ENCODE measurements around the gene GSN.

Gene GSN

DNA sequence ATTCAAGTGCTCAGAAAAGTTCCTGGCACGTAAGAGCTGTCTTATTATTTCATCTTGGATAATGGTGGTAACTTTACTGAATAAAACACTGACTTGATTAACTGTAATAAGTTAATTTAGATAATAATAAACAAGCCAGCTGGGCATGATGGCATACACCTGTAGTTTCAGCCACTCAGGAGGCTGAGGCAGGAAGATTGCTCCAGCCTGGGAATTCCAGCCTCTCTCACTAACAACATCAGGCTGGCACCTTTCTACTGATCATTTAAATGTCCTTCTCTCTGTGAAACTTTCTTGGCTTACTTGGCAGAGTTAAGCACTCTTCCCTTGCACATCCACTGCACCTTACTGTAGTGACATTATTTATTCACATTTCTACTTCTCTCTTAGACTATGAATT, 82.1 kb downstream of the GSN start:
- DNase-seq (ENCODE audit: low read depth in 1 of 2, low spot score in 1 of 2), result no peak

DNA sequence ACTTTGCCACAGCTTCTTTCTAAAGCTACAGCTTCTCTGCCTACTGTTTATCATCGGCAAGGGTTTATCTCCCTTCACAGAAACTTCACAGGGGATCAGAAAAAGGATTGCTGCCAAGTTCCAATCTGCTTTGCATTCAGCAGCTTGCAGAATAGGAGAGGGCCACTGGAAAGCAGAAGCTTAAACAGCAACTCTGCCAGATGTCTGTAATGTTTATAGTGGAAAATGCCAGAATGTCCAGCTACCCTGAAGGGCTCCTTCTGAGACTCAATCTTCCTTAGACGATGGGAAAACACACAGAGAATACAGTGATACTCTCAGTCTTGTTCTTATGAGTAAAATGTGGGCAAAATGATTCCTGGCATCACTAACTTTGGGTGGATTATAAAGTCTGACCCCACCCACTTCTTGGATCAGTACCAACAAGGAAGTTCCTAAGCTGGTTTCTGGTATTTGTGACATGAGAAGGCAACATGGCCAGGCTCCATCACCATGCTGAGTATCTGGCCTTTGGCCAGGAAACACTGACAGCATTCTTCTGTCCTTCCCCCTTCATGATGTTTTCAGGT, 83.1 kb downstream of the GSN start:
- no peak for DNase-seq (ENCODE audit: low read depth in 1 of 2, low spot score in 1 of 2)

DNA sequence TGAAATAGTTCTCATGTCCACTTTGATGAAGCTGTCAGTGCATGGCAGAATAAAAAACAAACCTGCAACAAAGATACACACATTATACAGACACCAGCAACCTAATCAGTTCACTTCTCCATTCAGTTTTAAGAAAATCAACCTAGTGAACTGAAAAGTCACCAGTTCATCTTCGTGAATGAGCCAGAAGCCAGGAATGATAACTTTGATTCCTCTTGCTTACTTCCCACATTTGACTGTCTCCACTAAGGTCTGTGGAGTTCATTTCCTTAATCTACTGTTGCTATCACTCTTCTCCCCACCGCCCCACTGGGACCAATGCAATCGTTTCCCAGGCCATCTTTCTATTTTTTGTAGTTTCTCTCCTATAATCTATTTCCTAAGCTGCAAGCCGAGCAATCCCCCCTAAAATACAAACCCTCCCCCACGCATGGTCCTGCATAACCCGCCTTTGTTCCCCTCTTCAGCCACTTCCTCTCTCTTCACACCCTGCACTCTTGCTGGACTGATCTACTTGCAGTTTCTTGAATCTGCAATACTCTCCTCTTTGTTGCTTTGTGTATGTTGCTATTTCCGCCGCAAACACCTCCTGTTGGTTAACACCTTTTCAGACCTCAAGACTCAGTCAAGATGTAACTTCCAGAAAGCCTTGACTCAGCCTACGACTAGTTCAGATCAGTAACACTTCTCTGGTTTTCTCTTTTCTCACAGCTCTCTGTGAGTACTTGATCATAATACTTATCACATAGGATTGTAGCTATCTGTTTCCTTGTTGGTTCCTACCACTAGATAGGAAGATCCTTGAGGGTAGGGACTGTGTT, 85.5 kb downstream of the GSN start:
- peak in 1 of 2 donors; percentile 34 for DNase-seq (ENCODE audit: low read depth in 1 of 2, low spot score in 1 of 2)

DNA sequence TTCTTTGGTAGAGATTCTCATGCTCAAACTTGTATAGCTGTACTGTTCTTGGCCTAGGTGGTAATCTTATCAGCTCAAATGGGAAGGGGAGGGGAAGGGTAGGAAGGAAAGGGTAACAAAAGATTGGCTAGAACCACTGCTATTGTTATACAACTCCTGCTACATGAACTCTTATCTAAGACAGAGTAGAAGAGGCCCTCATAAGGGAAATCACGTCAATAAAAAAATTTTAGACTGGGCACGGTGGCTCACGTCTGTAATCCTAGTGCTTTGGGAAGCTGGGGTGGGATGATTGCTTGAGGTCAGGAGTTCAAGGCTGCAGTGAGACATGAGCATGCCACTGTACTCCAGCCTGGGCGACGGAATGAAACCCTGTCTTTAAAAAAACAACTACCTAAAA, 86.2 kb downstream of the GSN start:
- DNase-seq (ENCODE audit: low read depth in 1 of 2, low spot score in 1 of 2), result no peak

DNA sequence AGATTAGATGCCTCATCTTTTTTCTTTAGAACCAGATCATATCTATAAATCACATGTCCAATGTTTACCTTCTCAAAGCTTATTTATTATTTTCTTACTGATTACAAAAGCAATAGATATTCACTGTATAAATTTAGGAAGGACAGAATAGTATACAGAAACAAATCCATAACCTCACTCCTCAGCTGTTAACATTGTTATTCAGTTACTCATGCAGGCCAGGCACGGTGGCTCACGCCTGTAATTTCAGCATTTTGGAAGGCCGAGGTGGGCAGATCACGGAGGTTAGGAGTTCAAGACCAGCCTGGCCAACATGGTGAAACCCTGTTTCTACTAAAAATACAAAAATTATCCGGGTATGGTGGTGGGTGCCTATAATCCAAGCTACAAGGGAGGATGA, 86.8 kb downstream of the GSN start:
- DNase-seq (ENCODE audit: low read depth in 1 of 2, low spot score in 1 of 2), result no peak

DNA sequence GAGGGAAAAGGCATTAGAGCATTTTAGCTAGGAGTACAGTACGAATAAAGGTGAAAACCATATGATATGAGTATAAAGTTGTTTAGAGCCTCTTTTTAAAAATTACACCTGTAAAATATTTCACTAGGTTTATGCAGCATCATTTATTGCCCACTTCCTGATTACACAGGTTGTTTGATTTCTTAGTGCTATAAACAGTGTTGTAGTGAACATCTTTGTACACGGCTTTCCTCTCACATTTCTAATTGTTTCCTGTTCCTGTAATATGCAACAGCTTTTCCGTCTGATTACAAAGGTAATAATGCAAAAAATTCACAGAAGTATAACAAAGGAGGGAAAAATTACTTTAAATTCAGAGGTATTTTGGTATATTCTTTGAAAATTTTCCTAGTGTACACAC, 89.0 kb downstream of the GSN start:
- no peak for DNase-seq (ENCODE audit: low read depth in 1 of 2, low spot score in 1 of 2)

DNA sequence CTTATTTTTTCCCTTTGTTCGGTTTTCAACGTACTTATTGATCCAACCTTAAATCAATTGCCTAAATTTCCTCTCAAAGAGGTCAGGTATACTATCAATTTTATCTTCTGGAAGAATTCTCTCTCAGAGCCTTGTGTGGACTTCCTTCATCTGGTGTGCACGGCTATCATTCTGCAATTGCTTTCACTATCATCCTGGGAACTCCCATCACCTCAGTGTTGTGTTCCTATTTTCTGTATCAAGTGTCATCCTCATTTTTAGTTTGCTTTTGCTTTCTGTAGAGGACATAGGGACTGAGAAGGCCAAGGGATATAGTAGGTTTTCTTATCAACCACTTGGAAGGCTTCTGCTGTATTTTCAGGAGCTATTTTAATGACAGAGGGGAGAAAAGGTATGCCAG, 90.8 kb downstream of the GSN start:
- no peak for DNase-seq (ENCODE audit: low read depth in 1 of 2, low spot score in 1 of 2)

DNA sequence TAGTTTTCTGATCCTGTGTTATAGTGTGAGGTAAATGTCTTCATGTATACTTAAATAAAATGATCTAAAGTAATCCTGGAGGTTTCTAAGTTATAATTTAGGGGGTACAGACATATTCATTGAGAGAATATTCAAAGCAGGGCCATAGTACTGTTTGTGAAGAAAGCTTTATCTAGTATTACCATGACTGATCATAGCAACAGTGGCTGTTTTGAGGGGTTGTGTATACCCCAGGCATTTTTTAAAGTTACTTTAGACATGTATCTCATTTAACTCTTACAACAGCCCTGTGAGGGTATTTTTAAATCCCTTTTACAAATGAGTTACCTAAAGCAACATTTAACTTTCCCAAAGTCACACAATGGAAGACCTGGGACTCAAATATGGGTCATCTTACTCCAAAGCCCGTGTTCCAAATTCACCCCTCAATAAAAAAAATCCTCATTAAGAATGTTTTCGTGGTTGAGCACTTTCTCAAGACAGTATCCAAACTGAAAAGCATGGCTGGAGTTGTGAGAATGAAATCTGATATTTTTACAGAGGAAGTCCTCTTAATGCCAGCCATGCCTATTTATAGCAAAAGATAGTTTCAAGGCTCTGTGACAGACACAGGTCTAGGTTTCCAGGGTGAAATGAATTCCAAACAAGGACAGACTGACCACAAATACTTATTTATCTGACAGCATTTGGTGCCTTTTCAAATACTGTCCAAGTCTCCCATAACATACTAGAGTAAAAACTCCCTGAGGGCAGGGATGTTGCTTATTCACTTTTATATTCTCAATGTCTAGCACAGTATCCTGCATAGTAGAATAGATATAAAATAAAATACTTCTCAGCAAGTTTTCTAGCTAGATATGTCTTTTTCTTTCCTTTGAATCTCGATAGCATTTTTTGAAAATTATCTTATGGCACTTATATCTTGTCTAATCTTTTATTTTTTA, 91.7 kb downstream of the GSN start:
- no peak for DNase-seq (ENCODE audit: low read depth in 1 of 2, low spot score in 1 of 2)

DNA sequence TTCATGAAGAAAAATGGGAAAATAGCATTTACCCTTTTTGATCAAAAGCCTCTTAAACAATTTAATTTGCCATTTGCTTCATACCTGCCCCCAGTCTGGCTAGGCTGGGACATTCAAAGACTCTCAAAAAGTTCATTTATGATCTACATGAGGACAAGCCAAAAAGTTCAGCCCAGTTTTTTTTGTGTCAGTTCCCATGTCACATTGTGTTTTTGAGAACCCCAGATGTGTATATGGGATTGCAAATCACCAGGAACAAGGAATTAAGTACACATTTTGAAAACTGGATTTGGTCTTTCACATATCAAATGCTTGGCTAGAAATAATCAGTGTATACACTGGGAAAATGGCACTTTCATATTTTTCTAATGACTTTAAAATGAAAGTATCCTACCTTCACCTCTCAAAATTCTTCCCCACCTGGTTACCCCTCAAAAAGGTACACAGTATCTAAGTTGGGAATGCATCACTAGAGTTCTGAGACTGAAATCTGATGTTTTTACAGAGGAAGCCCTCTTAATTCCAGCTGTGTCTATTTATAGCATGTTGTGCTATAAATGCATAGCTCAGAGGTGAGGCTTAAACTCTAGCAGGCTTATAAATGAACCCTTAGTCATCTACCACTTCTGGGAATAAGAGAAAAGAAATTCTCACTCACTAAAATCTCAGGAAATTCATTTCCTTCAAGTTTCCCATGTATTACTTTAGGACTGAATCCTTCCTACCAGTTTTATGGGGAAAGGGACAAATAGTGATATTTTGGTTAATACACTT, 92.8 kb downstream of the GSN start:
- DNase-seq (ENCODE audit: low read depth in 1 of 2, low spot score in 1 of 2), result no peak

DNA sequence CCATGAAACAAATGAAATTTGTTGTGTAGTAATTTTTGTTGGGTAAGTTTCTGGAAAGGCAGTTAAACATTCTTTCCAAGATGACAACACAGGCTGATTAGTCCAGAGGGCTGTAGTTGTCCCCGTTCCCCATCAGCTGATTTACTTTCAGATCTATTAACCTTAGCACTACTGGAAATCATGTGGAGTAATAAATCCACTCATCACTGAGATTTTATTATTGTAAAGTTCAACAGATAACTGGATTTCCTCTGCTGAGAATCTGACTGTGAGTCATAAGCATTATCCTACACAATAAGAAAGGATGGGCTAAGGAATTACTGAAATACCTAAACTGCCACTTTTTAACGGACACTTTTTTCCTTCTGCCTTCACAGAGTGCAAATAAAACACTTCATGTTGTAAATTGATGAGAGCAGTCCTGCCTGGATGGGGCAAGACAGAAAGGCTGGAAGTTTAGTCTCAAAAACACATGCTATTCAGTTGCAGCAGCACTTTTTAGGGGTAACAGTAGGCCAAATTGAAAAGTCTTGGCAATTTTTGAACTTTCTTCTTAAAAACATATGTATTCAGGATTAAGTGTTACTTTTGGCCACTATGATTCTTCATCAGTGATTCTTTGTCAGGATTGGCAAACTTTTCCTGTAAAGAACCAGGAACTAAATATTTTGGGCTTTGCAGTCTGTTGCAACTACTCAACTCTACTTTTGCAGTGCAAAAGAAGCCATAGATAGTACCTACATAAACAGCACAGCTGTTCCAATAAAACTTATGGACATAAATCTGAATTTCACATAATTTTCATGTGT, 95.1 kb downstream of the GSN start:
- DNase-seq (ENCODE audit: low read depth in 1 of 2, low spot score in 1 of 2), result no peak

DNA sequence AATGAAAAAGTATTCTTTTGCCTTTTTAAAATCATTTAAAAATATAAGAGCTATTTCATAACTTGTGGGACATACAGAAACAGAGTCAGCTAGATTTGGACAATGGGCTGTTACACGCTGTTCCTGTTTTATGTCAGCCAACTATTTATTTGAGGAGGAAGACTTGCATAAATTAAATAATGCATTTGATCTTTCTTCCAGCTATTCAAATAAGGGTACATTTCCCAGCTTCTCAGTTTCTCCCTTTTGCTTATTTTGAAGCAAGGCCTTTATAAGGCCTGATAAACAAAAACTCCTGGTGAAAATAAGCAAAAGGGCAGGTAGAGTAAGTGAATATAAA, 95.6 kb downstream of the GSN start:
- no peak for DNase-seq (ENCODE audit: low read depth in 1 of 2, low spot score in 1 of 2)

DNA sequence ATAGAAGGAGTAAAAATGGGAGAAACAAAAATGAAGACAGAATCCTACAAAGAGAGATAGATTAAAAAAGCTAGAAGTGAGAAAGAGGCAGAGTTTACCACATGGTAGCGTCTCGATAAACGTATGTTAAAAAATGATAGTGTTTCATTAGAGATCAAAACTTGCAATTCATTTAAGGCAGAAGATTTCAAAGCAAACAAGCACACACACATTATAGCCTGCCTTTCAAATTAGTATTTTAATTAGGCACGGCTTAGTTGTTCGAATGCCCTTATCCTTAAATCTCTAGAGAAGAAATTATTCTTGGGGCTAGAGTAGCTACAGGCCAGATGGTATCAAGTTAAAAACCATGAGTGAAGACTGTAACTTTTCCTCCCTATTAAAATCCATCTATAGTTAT, 96.1 kb downstream of the GSN start:
- DNase-seq (ENCODE audit: low read depth in 1 of 2, low spot score in 1 of 2), result no peak

DNA sequence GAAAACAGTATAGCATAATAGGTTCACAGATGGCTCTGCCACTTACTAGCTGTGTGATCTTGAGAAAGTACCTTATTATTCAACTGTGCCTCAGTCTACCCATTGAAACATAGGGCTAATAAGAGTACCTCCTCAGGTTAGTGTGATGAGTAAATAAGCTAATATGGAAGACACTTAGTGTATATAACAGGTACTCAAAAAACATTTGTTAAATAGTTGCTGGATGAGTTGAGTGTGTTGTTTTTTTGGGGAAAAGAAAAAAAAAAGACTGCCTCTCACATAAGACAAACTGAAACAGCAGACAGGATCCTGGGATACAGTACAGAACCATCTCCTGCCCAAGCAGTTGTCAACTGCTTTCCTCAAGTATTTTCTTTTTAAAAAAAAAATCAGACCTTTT, 96.9 kb downstream of the GSN start:
- DNase-seq (ENCODE audit: low read depth in 1 of 2, low spot score in 1 of 2), result no peak

DNA sequence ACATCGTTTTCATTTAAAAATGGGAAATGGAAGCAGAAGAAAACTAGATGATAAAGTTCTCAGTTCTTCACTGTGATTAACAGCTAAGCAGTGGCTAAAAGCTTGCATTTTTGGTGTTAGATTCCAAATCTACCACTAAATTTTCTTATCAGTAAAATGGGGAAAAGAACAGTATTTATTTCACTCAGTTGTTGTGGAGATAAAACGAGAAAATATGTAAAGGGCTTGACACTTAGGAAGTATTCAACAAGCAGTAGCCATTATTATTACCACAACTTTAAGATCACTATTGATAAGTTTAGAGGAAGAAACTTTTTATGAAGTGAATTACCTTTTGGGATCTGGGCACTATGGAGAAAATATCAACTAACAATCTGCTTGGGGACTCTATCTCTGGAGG, 97.6 kb downstream of the GSN start:
- no peak for DNase-seq (ENCODE audit: low read depth in 1 of 2, low spot score in 1 of 2)

DNA sequence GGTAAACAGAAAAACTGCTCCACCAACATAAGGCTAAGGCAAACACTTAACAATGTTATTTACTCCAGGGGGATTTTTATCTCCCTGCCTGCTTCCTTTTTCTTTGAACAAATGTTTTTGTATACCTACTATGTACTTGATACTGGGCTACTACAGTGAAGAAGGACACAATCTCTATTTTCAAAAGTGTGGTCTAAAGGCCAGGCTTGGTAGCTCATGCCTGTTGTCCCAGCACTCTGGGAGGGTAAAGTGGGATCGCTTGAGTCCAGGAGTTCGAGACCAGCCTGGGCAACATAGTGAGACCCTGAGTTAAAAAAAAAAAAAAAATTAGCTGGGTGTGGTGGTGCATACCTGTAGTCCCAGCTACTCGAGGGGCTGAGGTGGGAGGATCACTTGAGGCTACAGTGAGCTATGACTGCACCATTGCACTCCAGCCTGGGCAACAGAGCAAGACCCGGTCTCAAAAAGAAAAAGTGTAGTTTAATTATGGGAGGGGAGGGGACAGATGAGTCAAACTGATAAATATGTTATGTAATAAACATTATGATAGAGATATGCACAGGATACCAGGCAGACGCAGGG, 98.7 kb downstream of the GSN start:
- no peak for DNase-seq (ENCODE audit: low read depth in 1 of 2, low spot score in 1 of 2)

DNA sequence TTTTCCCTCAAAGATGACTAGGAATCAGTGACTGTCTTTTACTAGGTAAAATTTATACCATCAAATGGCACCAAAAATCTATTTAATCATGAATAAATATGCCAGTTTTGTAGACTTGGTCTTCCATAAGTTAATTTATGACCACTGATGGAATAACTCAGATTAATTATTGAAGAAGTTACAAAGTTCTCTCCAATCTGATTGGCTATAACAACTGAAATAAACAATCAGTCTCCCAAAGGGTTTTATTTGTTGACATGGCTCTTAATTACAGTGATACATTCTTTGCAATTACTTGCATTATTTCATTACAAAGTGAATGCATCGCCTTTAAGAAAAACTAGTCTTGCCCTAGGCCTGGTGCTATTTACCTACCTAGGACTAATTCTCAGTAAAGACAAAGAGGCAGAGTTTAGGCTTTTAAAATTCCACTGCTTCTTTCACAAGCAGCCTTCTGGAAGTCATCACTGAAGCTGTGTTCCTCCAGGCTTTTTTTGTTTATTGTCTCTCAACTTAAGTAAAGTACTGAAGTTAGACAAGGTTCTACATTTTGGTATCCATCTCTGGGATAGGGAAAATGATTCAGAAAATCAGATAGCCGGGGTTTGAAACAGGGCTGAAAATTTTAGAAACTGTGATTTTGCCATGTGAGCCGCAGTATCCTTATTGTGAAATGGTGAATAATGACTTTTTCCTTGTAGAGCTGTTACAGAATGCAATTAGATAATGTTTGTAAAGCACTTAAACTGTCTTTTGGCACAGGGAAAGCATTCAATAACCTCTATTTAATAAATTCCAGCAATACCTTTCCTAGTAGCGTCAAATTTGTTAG, 99.6 kb downstream of the GSN start:
- no peak for DNase-seq (ENCODE audit: low read depth in 1 of 2, low spot score in 1 of 2)

DNA sequence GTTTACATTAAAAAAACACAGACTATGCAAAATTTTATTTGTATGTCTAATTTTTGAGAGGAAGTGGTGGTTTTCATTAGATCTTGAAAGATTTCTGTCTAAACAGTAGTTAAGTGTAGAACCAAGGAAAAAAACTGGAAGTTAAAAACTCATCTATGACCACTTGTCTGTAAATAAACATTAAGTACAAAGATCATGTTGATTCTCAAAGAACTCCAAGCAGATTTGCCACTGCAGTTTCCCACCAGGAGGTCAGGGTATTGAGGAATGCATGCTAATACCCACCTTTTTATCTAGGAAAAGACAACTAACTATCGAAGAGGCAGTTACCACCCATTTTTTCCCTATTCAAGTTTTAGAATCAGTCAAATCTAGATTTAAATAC, 100.2 kb downstream of the GSN start:
- no peak for DNase-seq (ENCODE audit: low read depth in 1 of 2, low spot score in 1 of 2)

DNA sequence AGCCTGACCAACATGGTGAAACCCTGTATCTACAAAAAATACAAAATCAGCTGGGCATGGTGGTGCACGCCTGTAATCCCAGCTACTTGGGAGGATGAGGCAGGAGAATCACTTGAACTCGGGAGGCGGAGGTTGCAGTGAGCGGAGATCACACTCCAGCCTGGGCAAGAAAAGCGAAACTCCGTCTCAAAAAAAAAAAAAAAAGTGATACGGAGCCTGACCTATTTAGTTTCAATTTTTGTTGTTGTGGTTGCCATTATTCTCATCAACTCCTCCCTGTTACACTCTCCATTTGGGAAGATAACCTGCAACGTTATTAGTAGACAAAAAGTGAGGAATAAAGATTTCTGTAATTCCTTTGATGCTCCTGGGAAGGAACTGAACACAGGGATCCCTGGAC, 100.8 kb downstream of the GSN start:
- DNase-seq (ENCODE audit: low read depth in 1 of 2, low spot score in 1 of 2), result no peak

DNA sequence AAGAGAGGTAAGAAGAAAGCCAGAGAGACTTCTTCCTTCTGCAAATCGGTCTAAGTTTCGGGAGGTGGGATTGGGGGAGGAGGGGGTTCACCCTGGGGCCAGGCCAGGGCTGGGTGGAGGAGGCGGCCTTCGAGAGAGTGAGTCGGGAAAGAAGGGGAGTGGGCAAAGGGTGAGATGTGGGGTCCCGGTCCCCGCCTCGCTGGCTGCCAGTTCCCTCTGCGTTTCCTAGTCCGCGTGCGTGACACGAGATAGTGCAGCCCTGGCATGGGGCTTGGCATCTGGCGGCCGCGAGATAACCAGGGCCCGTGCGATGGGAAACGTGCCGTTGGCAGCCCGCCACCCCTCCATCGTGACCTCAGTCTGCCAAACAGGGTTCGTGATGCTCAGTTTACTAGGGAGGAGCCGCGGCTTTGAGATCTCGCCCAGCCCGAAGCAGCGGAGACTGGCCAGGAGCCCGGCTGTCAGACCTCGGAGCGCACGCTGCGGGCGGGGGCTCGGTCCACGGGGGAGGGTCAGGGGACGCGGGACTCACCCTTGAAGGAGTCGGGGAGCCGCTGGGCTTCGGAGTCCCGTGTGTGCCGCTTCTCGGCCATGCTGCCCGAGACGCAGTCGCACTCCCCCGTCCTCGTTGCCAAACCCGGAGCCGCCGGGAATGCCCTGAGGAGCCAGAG, 101.8 kb downstream of the GSN start, which contains the start of gene STOM:
STOM (minus strand) TSS at position 656 of the 671 bp plus-strand sequence; CDS start at position 593, 63 bp downstream.
- DNase-seq (ENCODE audit: low read depth in 1 of 2, low spot score in 1 of 2), result peak in 1 of 2 donors; percentile 23

Data from activated CD4-positive, alpha-beta T cell treated with anti-CD3 and anti-CD28 coated beads, Interleukin-2, amount 50 U/mL, for 24 hours (primary cell).